Activated T-cell treated with anti-CD3 and anti-CD28 coated beads, Interleukin-2, amount 50 U/mL, for 72 hours (primary cell): Measurements from ENCODE around the gene FHIT. TPM values are rescaled to one million over a fixed set of nuclear protein-coding genes. Genes with fewer than 3 reads are reported as not detected.

Experiments
- ATAC-seq, 2 donors: fragments of 150-1000 bp; cut with Tn5 transposase; replicated peaks in 1 of 2; 2 replicates each; pipeline ENCODE4 v1.10.0; 2021; ENCODE audit warnings: moderate library complexity in 2 of 2, mild to moderate bottlenecking in 1 of 2
- DNase-seq, 2 donors: peaks; one replicate each; pipeline ENCODE4 v3.0.0; 2021 to 2022; ENCODE audit warnings: mixed read lengths in 1 of 2
- H3K27ac Mint-ChIP-seq: one replicate; pipeline ENCODE4 v1.8.0; 2022; ENCODE audit warnings: mild to moderate bottlenecking, moderate library complexity, mixed read lengths
- H3K27me3 Mint-ChIP-seq: one replicate; pipeline ENCODE4 v1.8.0; 2022; ENCODE audit warnings: low read depth, mixed read lengths
- H3K36me3 Mint-ChIP-seq, 2 donors: one replicate each; pipeline ENCODE4 v1.8.0; 2022; ENCODE audit warnings: mixed read lengths in 2 of 2, mild to moderate bottlenecking in 1 of 2; ENCODE audit not compliant: insufficient read depth in 2 of 2
- H3K4me1 Mint-ChIP-seq: one replicate; pipeline ENCODE4 v1.8.0; 2022; ENCODE audit warnings: low read depth, mixed read lengths
- H3K4me3 Mint-ChIP-seq, 2 donors: one replicate each; pipeline ENCODE4 v1.8.0; 2022; ENCODE audit warnings: mild to moderate bottlenecking in 2 of 2, mixed read lengths in 2 of 2, moderate library complexity in 2 of 2
- H3K9me3 Mint-ChIP-seq, 2 donors: one replicate each; pipeline ENCODE4 v1.8.0; 2022; ENCODE audit warnings: mixed read lengths in 2 of 2
- total RNA-seq, 2 donors: library from RNA; stranded (reverse); gene quantifications; one replicate each; pipeline ENCODE4 v1.2.3, GENCODE V29; 2022

FHIT gene
- total RNA-seq, 2 donors from 2014 or later, result 48.2 to 54.9 TPM

DNA sequence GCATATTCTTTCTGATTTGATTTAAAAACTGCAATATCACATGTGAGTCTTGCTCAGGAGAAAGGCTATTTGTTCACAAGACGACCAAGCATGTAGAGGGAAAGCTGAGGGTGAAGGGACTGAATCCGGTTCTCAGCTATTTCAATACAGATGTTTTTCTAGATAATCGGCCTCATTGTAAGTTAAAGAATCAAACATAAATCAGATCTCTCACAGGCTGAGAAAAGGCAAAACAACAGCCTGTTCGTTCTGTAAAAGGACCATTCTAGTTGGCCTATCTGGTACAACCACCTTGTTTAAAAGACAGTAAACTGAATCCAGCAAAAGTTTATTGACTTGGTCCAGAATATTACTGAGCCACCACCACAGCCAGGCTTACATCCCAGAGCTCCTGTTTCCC, 1155.7 kb downstream of the FHIT start:
- H3K27ac Mint-ChIP-seq, result no peak overlapping the region
- DNase-seq, result no peak
- H3K36me3 Mint-ChIP-seq, result peaks cover 2 to 5% of the 10 kb centered on the region in 2 donors
- H3K9me3 Mint-ChIP-seq, result peaks cover 0 to 6% of the 10 kb centered on the region in 2 donors
- H3K4me1 Mint-ChIP-seq, result peaks cover 20% of the 10 kb centered on the region
- H3K4me3 Mint-ChIP-seq, result no peak overlapping the region
- ATAC-seq, result no peak
- H3K27me3 Mint-ChIP-seq, result no peaks in the 10 kb centered on the region

DNA sequence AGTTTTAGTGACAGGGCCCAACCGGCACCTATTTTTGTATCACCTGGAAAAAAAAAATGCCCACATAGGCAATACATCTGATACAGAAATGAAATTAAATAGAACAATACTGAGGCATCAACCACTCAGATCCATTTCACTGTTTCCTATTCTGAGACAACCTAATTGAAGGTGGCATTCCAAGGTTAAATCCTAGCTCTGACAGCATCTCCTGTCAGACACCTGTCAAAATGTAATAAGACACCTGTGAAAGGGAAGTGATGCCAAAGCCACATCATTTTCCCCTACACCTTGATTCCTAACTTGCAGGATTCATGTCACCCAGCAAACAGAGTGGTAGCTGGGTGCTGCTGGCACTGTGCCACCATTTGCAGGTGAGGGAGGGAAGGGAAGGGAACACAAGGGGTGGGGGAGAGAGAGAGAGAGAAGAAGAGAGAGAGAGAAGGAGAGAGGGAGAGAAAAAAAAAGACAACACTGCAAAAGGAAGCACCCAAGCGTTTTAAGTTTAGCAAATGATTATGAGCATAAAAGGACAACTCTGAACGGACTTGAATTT, 1156.8 kb downstream of the FHIT start:
- H3K36me3 Mint-ChIP-seq, result peaks cover 2 to 7% of the 10 kb centered on the region in 2 donors
- ATAC-seq (no peak), DNase-seq (no peak)
- H3K4me3 Mint-ChIP-seq, result no peak overlapping the region
- H3K4me1 Mint-ChIP-seq, result peaks cover 29% of the 10 kb centered on the region
- no peaks in the 10 kb centered on the region for H3K27me3 Mint-ChIP-seq
- peaks cover 0 to 6% of the 10 kb centered on the region in 2 donors for H3K9me3 Mint-ChIP-seq
- H3K27ac Mint-ChIP-seq, result no peak overlapping the region

DNA sequence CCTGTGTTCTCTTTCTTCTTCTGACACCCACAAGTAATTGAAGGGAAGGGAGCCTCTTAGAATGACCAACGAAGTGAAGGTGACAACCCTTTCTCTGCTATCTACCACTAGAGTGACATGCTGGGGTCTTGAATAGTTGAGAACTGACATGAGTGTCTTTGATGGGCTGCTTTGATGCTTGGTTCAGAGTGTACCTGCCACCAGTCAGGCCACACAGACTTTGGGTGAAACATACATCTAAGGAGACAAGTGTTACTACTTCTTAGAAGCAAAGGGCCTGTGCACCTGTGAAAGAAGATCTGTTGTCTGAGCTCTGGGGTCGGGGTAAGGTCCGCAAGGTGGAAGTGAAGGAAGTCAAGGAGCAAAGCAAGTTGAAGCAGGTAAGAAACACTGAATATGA, 1160.7 kb downstream of the FHIT start:
- DNase-seq, result no peak

DNA sequence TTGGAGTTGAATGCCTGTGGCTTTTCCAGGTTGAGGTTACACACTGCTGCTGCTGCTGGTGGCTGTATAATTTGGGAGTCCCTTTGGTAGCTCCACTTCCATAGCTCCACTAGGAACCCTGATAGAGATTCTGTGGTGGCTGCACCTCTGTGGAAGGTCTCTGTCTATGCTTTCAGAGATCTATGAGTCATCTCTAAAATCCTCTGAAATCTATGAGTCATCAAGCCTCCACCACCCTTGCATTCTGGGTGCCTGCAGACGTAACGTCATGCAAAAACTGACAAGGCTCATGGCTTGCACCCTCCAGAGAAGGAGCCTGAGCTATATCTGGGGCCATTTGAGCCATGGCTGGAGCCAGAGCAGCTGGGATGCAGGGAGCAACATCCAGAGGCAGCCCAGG, 1164.4 kb downstream of the FHIT start:
- Mint-ChIP-seq H3K4me1 (peaks cover 72% of the 10 kb centered on the region), H3K9me3 (peaks cover 14 to 19% of the 10 kb centered on the region in 2 donors), H3K27me3 (no peaks in the 10 kb centered on the region), H3K36me3 (peaks cover 18 to 52% of the 10 kb centered on the region in 2 donors), H3K27ac (peak overlapping the region; percentile 59), H3K4me3 (peak overlapping the region; percentile 48 to 57)
- DNase-seq (peak; percentile 55 to 63), ATAC-seq (peak; percentile 98)

More for the DNA sequence above, 1160.7 kb downstream of the FHIT start:
- Mint-ChIP-seq H3K4me3 (peak overlapping the region in 1 of 2 donors; percentile 59), H3K4me1 (peaks cover 59% of the 10 kb centered on the region), H3K36me3 (peaks cover 13 to 28% of the 10 kb centered on the region in 2 donors), H3K27ac (no peak overlapping the region), H3K9me3 (peaks cover 11% of the 10 kb centered on the region in 2 donors), H3K27me3 (no peaks in the 10 kb centered on the region)
- no peak for ATAC-seq

DNA sequence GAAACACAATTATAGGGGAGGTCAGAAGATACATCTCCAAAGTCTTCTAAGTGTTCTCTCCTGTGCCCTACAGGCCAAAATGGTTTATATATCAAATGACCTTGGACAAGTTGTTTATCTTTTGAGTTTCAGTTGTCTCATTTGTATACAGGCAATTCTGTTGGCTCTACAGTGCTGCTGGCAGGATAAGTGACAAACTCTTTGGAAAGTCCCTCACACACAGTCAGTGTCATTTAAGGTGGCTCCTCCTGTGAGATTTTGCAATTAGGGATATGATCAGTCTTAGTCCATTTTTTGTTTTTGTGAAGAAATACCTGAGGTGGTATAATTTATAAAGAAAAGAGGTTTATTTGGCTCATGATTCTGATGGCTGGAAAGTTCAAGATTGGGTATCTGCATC, 1165.6 kb downstream of the FHIT start:
- peaks cover 77% of the 10 kb centered on the region for H3K4me1 Mint-ChIP-seq
- H3K27me3 Mint-ChIP-seq, result no peaks in the 10 kb centered on the region
- H3K36me3 Mint-ChIP-seq, result peaks cover 20 to 52% of the 10 kb centered on the region in 2 donors

DNA sequence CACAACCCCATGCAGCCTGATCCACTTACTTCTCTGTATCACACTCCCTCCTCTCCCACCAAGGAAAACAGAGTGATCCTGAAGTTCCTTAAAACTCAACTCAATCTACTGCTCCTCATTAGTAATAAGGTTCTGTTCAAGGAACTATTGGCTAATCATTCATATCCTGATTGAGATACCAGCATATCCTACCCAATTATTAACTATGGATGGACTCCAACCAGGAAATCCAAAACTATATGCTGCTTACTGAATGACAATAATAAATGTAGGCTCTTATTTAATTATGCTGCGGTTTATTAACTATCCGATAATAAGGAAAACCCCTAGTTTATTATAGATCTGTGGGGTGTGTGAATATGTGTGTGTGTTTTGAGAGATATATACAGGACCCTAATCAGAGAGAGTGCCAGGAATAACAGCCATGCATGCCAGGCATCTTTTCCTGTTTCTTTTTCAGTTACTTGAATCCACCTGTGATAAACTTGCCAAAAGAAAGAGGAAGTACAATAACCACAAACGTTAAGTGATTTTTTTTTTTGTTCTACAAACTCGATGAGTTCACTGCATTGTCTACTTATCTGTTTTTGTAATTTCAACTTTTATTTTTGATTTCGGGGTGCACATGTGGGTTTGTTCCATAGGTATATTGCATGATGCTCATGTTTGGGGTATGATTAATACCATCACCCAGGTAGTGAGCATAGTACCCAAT, 1169.7 kb downstream of the FHIT start:
- H3K27me3 Mint-ChIP-seq, result no peaks in the 10 kb centered on the region
- peaks cover 17 to 41% of the 10 kb centered on the region in 2 donors for H3K36me3 Mint-ChIP-seq
- H3K4me1 Mint-ChIP-seq, result peaks cover 77% of the 10 kb centered on the region
- DNase-seq (no peak), ATAC-seq (no peak)
- H3K4me3 Mint-ChIP-seq, result peak overlapping the region; percentile 66 to 84
- peaks cover 11 to 14% of the 10 kb centered on the region in 2 donors for H3K9me3 Mint-ChIP-seq
- peak overlapping the region; percentile 96 for H3K27ac Mint-ChIP-seq

More for the DNA sequence above, 1165.6 kb downstream of the FHIT start:
- DNase-seq, result no peak
- ATAC-seq, result peak in 1 of 2 donors; percentile 33
- peaks cover 15 to 19% of the 10 kb centered on the region in 2 donors for H3K9me3 Mint-ChIP-seq
- H3K27ac Mint-ChIP-seq, result peak overlapping the region; percentile 59
- peak overlapping the region; percentile 1 to 21 for H3K4me3 Mint-ChIP-seq

DNA sequence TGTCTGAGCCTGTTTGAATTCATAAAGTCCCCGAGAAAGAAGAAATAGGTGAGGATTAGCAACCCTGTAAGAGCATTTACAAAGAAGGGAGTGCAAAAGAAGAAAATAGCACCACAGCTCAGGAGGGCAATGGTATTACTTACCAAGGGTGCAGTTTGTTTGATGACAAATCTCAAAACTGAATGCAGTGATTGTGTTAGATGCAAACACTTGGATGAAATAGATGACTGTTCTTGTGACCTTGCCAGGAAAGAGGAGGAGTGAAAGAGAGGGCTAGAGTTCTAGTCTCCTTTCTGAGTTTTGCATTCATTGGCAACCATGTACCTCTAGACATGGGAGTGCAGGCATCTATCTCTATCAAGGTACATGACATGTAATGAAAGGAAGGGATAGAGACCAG, 1170.6 kb downstream of the FHIT start:
- peaks cover 8 to 10% of the 10 kb centered on the region in 2 donors for H3K9me3 Mint-ChIP-seq
- peak overlapping the region; percentile 94 for H3K27ac Mint-ChIP-seq
- H3K36me3 Mint-ChIP-seq, result peaks cover 11 to 33% of the 10 kb centered on the region in 2 donors
- peaks cover 73% of the 10 kb centered on the region for H3K4me1 Mint-ChIP-seq
- peak overlapping the region; percentile 77 to 84 for H3K4me3 Mint-ChIP-seq
- ATAC-seq, result peak; percentile 89 to 90
- DNase-seq, result peak; percentile 28 to 51
- no peaks in the 10 kb centered on the region for H3K27me3 Mint-ChIP-seq

DNA sequence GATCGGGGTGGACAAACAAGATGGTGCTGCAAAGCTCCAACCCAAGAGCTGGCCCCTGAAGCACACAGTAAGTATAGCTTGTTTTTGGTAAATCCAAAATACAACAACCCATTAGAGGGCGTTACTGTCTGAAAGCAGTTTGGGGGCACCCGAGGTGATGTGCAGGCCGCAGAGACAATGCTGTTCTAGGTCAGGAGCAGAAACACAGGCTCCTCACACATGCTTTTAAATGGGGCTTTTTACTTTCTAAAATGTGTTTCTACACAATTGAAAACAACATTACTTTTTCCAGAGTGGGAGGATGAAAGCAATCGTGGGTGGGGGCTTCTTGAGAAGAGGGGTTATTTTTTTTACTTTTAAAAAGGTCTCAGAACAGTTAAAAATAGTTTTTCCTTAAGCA, 1172.2 kb downstream of the FHIT start:
- peaks cover 10 to 22% of the 10 kb centered on the region in 2 donors for H3K36me3 Mint-ChIP-seq
- H3K27ac Mint-ChIP-seq, result peak overlapping the region; percentile 94
- H3K4me3 Mint-ChIP-seq, result peak overlapping the region; percentile 77 to 84
- no peaks in the 10 kb centered on the region for H3K27me3 Mint-ChIP-seq
- peak; percentile 62 to 64 for ATAC-seq
- H3K9me3 Mint-ChIP-seq, result peaks cover 4 to 8% of the 10 kb centered on the region in 2 donors
- peaks cover 75% of the 10 kb centered on the region for H3K4me1 Mint-ChIP-seq
- peak; percentile 52 to 57 for DNase-seq

DNA sequence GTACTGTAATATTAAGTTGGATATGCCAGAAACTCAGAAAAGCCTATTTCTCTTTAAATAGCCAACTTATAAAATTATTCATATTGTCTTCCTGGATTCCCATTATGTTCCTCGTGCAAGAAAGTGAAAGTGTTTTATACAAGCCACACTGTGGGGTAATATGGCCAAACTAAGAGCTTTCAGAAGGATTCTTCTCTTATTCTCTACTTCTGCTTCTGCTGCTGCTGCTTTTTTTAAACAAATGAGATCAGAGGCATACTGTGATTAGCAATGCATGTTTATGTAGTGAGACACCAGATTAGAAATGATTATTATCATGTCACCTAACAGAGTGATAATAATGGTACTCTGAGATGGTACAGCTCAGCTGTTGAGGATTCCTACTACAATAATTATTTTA, 1174.9 kb downstream of the FHIT start:
- Mint-ChIP-seq H3K27ac (peak overlapping the region; percentile 99), H3K9me3 (peaks cover 4 to 8% of the 10 kb centered on the region in 2 donors), H3K4me3 (peak overlapping the region; percentile 64 to 82), H3K4me1 (peaks cover 77% of the 10 kb centered on the region), H3K36me3 (peaks cover 5 to 13% of the 10 kb centered on the region in 2 donors), H3K27me3 (no peaks in the 10 kb centered on the region)
- ATAC-seq, result no peak
- DNase-seq, result no peak

DNA sequence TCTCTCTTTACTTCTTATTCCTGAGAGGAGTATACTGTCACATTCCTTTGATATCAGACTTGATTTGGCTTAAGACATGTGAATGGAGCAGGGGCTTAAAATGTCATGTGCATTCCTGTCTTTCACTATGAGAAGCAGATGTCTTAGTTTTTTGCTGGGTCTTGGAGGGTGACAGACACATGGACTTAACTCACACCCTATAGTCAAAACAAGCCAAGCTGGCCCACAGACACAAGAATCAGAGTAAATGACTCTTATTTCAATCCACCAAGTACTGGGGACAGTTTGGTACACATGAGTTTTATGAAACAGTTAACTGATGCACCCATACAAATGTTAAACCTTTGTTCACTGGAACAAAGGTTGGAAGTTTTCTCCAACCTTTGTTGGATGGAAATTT, 1177.3 kb downstream of the FHIT start:
- Mint-ChIP-seq H3K27me3 (no peaks in the 10 kb centered on the region), H3K27ac (peak overlapping the region; percentile 99), H3K4me3 (peak overlapping the region; percentile 63 to 84), H3K4me1 (peaks cover 67% of the 10 kb centered on the region), H3K9me3 (peaks cover 6% of the 10 kb centered on the region in 2 donors), H3K36me3 (peaks cover 5 to 13% of the 10 kb centered on the region in 2 donors)
- DNase-seq (no peak), ATAC-seq (peak; percentile 75 to 79)

DNA sequence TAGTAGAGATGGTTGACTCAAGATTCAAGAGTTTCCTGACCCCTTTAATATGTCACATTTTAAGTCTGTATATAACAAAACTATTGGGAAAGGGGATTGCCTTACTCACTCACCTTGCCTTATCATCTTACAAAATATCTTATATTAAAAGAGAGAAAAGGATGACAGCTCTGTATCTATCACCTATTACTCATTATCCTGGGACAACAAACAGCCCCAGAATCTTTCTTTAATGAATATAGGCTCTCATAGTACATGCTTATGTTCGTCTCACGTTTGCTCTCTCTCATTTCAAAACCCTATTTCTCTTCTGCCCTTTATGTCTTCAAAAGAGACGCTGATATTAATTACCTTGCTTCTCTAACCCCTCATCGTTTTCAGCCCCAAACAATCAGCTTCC, 1178.0 kb downstream of the FHIT start:
- peak overlapping the region; percentile 63 to 84 for H3K4me3 Mint-ChIP-seq
- peaks cover 5 to 13% of the 10 kb centered on the region in 2 donors for H3K36me3 Mint-ChIP-seq
- no peaks in the 10 kb centered on the region for H3K27me3 Mint-ChIP-seq
- ATAC-seq, result peak in 1 of 2 donors; percentile 42
- peaks cover 6% of the 10 kb centered on the region in 2 donors for H3K9me3 Mint-ChIP-seq
- no peak for DNase-seq
- H3K27ac Mint-ChIP-seq, result peak overlapping the region; percentile 99
- peaks cover 60% of the 10 kb centered on the region for H3K4me1 Mint-ChIP-seq

DNA sequence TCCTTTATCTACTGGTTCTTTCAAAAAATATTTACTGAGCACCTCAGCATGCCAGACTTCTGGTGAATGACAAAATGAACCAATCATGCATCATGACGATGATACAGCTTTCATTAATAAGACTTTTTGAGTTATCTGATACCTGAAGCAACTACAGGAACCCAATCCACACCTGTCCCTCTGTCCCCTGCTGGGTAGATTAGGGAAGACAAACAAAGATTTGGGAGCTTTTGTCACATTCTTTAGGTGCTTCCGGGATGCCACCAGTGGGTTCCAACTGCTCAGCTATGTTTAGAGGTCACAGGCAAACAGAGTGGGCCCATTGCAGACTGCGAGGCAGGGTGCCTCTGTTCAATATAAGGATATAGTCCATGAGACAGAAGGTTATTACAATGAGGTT, 1180.9 kb downstream of the FHIT start:
- Mint-ChIP-seq H3K36me3 (peaks cover 5 to 9% of the 10 kb centered on the region in 2 donors), H3K4me1 (peaks cover 69% of the 10 kb centered on the region), H3K9me3 (peaks cover 4 to 6% of the 10 kb centered on the region in 2 donors), H3K27me3 (no peaks in the 10 kb centered on the region), H3K4me3 (no peak overlapping the region), H3K27ac (peak overlapping the region; percentile 25)
- DNase-seq, result no peak
- ATAC-seq, result no peak

DNA sequence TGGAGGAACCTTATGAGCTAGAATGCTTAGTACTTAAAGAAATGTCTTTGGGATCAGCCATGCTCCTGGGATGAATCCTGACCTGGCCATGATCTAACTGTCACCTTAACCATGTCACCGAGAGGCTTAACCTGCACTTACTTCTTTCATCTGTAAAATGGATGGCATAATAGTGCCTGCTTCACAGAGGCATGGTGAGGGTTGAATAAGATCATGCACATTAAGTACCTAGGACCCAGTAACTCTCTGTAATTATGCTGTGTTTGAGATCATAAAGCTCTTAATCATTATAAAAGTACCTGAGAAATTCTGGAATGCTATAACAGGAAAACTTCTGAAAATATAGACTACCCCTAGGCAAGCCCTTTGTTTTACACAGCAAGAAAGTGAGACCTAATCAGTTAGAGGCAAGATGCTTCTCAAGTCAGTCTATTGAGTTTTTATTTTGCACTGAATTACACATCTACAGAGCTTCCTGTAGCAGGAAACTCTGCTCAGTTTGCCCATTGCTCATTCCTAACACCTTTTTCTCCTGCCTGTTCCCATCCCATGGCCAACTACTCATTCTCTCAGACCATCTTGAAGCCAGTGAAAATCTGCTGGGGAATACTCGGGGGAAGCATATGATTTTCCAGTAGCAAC, 1185.9 kb downstream of the FHIT start:
- DNase-seq (no peak), ATAC-seq (peak; percentile 23 to 30)
- Mint-ChIP-seq H3K27ac (peak overlapping the region; percentile 61), H3K9me3 (peaks cover 0 to 1% of the 10 kb centered on the region in 2 donors), H3K36me3 (peaks cover 2 to 4% of the 10 kb centered on the region in 2 donors), H3K4me3 (peak overlapping the region; percentile 57 to 63), H3K4me1 (peaks cover 78% of the 10 kb centered on the region), H3K27me3 (no peaks in the 10 kb centered on the region)
